Measurements from ENCODE around the gene C2CD2.

DNA sequence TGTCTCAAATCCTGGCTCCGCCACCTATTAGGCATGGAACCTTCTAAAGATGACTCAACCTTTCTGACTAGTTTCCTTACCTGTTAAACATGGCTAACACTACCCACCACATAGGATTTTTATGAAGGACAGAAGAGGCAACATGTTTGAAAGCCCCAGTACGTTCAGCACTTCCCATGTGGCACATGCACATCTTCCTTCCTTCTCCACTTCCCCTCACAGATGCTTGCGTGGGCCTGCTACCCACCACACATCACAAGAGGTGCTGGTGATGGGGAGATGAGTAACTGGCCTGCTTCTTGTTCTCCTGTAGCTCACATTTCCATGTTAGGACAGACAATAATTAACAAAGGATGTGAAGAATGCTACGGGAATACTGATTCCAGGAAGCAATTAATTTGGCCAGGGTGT is 49.2 kb upstream of the C2CD2 start:
- TF ChIP-seq, protein P1, sequence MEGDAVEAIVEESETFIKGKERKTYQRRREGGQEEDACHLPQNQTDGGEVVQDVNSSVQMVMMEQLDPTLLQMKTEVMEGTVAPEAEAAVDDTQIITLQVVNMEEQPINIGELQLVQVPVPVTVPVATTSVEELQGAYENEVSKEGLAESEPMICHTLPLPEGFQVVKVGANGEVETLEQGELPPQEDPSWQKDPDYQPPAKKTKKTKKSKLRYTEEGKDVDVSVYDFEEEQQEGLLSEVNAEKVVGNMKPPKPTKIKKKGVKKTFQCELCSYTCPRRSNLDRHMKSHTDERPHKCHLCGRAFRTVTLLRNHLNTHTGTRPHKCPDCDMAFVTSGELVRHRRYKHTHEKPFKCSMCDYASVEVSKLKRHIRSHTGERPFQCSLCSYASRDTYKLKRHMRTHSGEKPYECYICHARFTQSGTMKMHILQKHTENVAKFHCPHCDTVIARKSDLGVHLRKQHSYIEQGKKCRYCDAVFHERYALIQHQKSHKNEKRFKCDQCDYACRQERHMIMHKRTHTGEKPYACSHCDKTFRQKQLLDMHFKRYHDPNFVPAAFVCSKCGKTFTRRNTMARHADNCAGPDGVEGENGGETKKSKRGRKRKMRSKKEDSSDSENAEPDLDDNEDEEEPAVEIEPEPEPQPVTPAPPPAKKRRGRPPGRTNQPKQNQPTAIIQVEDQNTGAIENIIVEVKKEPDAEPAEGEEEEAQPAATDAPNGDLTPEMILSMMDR (IDR thresholded peaks at IDR 0.05; ENCODE audit: low read depth, low read length, poor library complexity, severe bottlenecking) = no peak
- no peak for TF ChIP-seq EZH2phosphoT487 (IDR thresholded peaks at IDR 0.05; ENCODE audit: borderline replicate concordance, low read length)
